GM12878 (cell line): ENCODE data around the gene LRRC75A. TPM values are rescaled to one million over a fixed set of nuclear protein-coding genes. Genes with fewer than 3 reads are reported as not detected.

Experiments
- BACH1 ChIP-seq: fragments of 450-650 bp; IDR thresholded peaks from 2 replicates; pipeline ENCODE4 v1.6.1; 2017; ENCODE audit warnings: mild to moderate bottlenecking, borderline replicate concordance
- FOXM1 ChIP-seq: IDR thresholded peaks from 2 replicates; pipeline ENCODE4 v1.6.1; 2012; ENCODE audit warnings: low read depth, mild to moderate bottlenecking, inconsistent platforms, low read length, moderate library complexity
- HDAC6 ChIP-seq: fragments of 200-600 bp; sonication (generic); IDR thresholded peaks from one replicate; pipeline ENCODE4 v1.8.0; 2017; ENCODE audit warnings: antibody characterized with exemption; ENCODE audit not compliant: unreplicated experiment
- HSF1 ChIP-seq: fragments of 150-350 bp; IDR thresholded peaks from 2 replicates; pipeline ENCODE4 v1.6.1; 2014; ENCODE audit warnings: mild to moderate bottlenecking, low read depth, low read length
- IRF4 ChIP-seq: IDR thresholded peaks from 2 replicates; pipeline ENCODE4 v1.6.1; 2011; ENCODE audit warnings: low read depth, low read length
- KLF5 ChIP-seq: fragments of 450-650 bp; IDR thresholded peaks from 2 replicates; pipeline ENCODE4 v1.6.1; 2014; ENCODE audit warnings: mild to moderate bottlenecking; ENCODE audit not compliant: partially characterized antibody
- MAX ChIP-seq: IDR thresholded peaks from 2 replicates; pipeline ENCODE4 v1.6.1; 2012; ENCODE audit warnings: low read depth, low read length, improper control_type of control experiment
- NFXL1 ChIP-seq: fragments of 450-650 bp; IDR thresholded peaks from 2 replicates; pipeline ENCODE4 v1.6.1; 2017; ENCODE audit warnings: antibody characterized with exemption, mild to moderate bottlenecking, borderline replicate concordance
- NFYB ChIP-seq: IDR thresholded peaks from 2 replicates; pipeline ENCODE4 v1.6.1; 2011; ENCODE audit warnings: low read depth, mild to moderate bottlenecking, low read length, improper control_type of control experiment, moderate library complexity; ENCODE audit not compliant: insufficient read depth
- NKRF ChIP-seq: fragments of 450-650 bp; conservative IDR thresholded peaks from 2 replicates; pipeline ENCODE4 v1.6.1; 2017; ENCODE audit warnings: mild to moderate bottlenecking, moderate library complexity
- PBX3 ChIP-seq: IDR thresholded peaks from 2 replicates; pipeline ENCODE4 v1.6.1; 2011; ENCODE audit warnings: mild to moderate bottlenecking, low read depth, low read length, moderate library complexity; ENCODE audit not compliant: insufficient replicate concordance
- POU2F2 ChIP-seq: IDR thresholded peaks from 3 replicates; pipeline ENCODE4 v1.6.1; 2011; ENCODE audit warnings: low read depth, mild to moderate bottlenecking, low read length, borderline replicate concordance
- RB1 ChIP-seq: fragments of 450-650 bp; formaldehyde crosslinking; IDR thresholded peaks from 2 replicates; pipeline ENCODE4 v1.6.1; 2017; ENCODE audit warnings: mild to moderate bottlenecking, borderline replicate concordance
- RELA ChIP-seq: fragments of 450-650 bp; IDR thresholded peaks from 2 replicates; pipeline ENCODE4 v1.8.0; 2014; ENCODE audit warnings: borderline replicate concordance; ENCODE audit not compliant: partially characterized antibody
- SIN3A ChIP-seq: IDR thresholded peaks from 2 replicates; pipeline ENCODE4 v1.6.1; 2012; ENCODE audit warnings: low read depth, low read length, improper control_type of control experiment
- SMC3 ChIP-seq: IDR thresholded peaks from 2 replicates; pipeline ENCODE4 v1.6.1; 2011; ENCODE audit warnings: low read length, improper control_type of control experiment, borderline replicate concordance
- SUZ12 ChIP-seq: fragments of 200-600 bp; sonication (generic); IDR thresholded peaks from one replicate; pipeline ENCODE4 v1.6.1; 2018; ENCODE audit warnings: antibody characterized with exemption, mild to moderate bottlenecking; ENCODE audit not compliant: unreplicated experiment
- TCF3 ChIP-seq: IDR thresholded peaks from 2 replicates; pipeline ENCODE4 v1.6.1; 2012; ENCODE audit warnings: low read depth, mild to moderate bottlenecking, low read length, borderline replicate concordance; ENCODE audit not compliant: insufficient read depth
- ZBED1 ChIP-seq: IDR thresholded peaks from 2 replicates; pipeline ENCODE4 v1.6.1; 2016; ENCODE audit warnings: borderline replicate concordance
- ZBTB4 ChIP-seq: fragments of 450-650 bp; formaldehyde crosslinking; IDR thresholded peaks from 2 replicates; pipeline ENCODE4 v1.4.0; 2022; ENCODE audit warnings: mild to moderate bottlenecking, moderate library complexity
- polyA plus RNA-seq, 11 experiments: library from polyadenylated mRNA; depleted of rRNA in 4 of 11; unstranded in 6 of 11; stranded (reverse) in 5 of 11; fragments of >200 nt; fragmentation: Nextera tagmentation in 4 of 11; fragmentation: Illumina TruSeq in 1 of 11; extraction: Ambion mirVana in 4 of 11; extraction: Trizol in 1 of 11; gene quantifications; 1 replicate in 1 of 11; 2 replicates in 10 of 11; pipeline versions ENCODE4 v1.2.1 to v1.2.3, GENCODE V29; 2011 to 2016; ENCODE audit warnings: inconsistent platforms in 2 of 11, missing spikeins in 2 of 11, low read depth in 1 of 11
- total RNA-seq, 4 experiments: library from RNA; depleted of rRNA in 3 of 4; stranded (reverse); fragments of >200 nt in 3 of 4; fragmentation: Illumina TruSeq in 1 of 4; extraction: Trizol in 1 of 4; gene quantifications; 2 replicates each; pipeline versions ENCODE4 v1.2.1 to v1.2.3, GENCODE V29; 2013 to 2021

Gene LRRC75A
- total and polyA plus RNA-seq, 10 of the 15 experiments (the other 5 are each of a cell fraction or from before 2014, with no cell fraction given), result 0.01 to 1.3 (median 0.09) TPM; not detected in 2

- TF ChIP-seq ZBED1, result no peak
- peak; percentile 41; the same call in 1 of the 2 replicates for TF ChIP-seq TCF3
- TF ChIP-seq FOXM1, result no peak
- 0 out of 3 replicates have a peak, but pooled peaks have one; percentile 13 for TF ChIP-seq POU2F2
- TF ChIP-seq SIN3A, result no peak
- TF ChIP-seq MAX, result no peak
- no peak for TF ChIP-seq ZBTB4 (CRISPR knock-in tag)
- no peak for TF ChIP-seq IRF4
- TF ChIP-seq KLF5, result no peak
- no peak for TF ChIP-seq PBX3
- no peak for TF ChIP-seq NFYB
- 0 out of 2 replicates have a peak, but pooled peaks have one; percentile 44 for TF ChIP-seq RB1
- no peak for TF ChIP-seq NKRF
- TF ChIP-seq RELA, result no peak
- no peak for TF ChIP-seq BACH1
- no peak for TF ChIP-seq NFXL1
- TF ChIP-seq SUZ12, result no peak
- peak; percentile 90 for TF ChIP-seq SMC3
- TF ChIP-seq HDAC6, result no peak
- TF ChIP-seq HSF1, result no peak
Measured at GRCh38 chr17:16521070-16521727, 29.2 kb upstream of the LRRC75A start (continued).
